Thyroid gland (tissue), 4 donors: ENCODE results near the gene HECTD4.

Experiments
- CTCF ChIP-seq, 6 experiments: fragments of 200-600 bp in 3 of 6; fragments of 450-650 bp in 3 of 6; sonication (generic) in 3 of 6; IDR thresholded peaks; one replicate each; pipeline ENCODE4 v1.5.1; 2016 to 2019; ENCODE audit warnings: antibody characterized with exemption in 6 of 6, mild to moderate bottlenecking in 2 of 6, inconsistent platforms in 1 of 6, moderate library complexity in 1 of 6
- POLR2A ChIP-seq, 2 donors: fragments of 450-650 bp; IDR thresholded peaks; one replicate each; pipeline ENCODE4 v1.6.1; 2017; ENCODE audit warnings: antibody characterized with exemption in 2 of 2, mild to moderate bottlenecking in 2 of 2, moderate library complexity in 1 of 2

GRCh38 chr12:112354399-112354798 lies 27.8 kb downstream of the HECTD4 start:
- TF ChIP-seq CTCF (IDR thresholded peaks at IDR 0.05): no peak
- TF ChIP-seq POLR2A (IDR thresholded peaks at IDR 0.05): no peak
